Measurements from ENCODE around the gene LCT. TPM values are rescaled to one million over a fixed set of nuclear protein-coding genes. Genes with fewer than 3 reads are reported as not detected.
"Not testable (repeated sequence)": the region's sequence is repeated elsewhere in the genome, so short reads cannot be mapped to it uniquely, and the experiment has no call there.

Gene LCT
- polyA plus RNA-seq, 1 experiment = not detected

- peak overlapping the region; percentile 54 for H3K27ac ChIP-seq (ENCODE audit: low read depth, low read length)
- ChIA-PET CTCF (interaction anchor here (0.6 to 1.7 kb wide), 2 partner anchors 22 to 346 kb away, joined by 3 to 8 read pairs; no protein-coding TSS in a partner anchor), POLR2A (no interaction called here)
- TF ChIP-seq CTCF (IDR thresholded peaks at IDR 0.05; ENCODE audit: low read depth, low read length) = peak; percentile 55
- no peaks in the 10 kb centered on the region for H3K27me3 ChIP-seq (ENCODE audit: control insufficient read depth, insufficient read depth, low read length)
- peaks cover 12% of the 10 kb centered on the region for H3K9me3 ChIP-seq (ENCODE audit: control insufficient read depth, insufficient read depth, low read length)
- DNase-seq (ENCODE audit: low read depth, low spot score) = no peak
- H3K4me3 ChIP-seq (ENCODE audit: low read depth, low read length) = no peak overlapping the region
These were observed 17.9 kb downstream of the LCT start for GRCh38 chr2:135818937-135819610.

GRCh38 chr2:135817951-135818350 is 19.0 kb downstream of the LCT start:
- ChIA-PET POLR2A (no interaction called here), CTCF (interaction anchor here (1.7 kb wide), 1 partner anchor 21 kb away, joined by 8 read pairs; no protein-coding TSS in a partner anchor)
- Histone ChIP-seq H3K9me3 (ENCODE audit: control insufficient read depth, insufficient read depth, low read length) (peaks cover 4% of the 10 kb centered on the region), H3K27me3 (ENCODE audit: control insufficient read depth, insufficient read depth, low read length) (no peaks in the 10 kb centered on the region), H3K4me3 (ENCODE audit: low read depth, low read length) (no peak overlapping the region), H3K27ac (ENCODE audit: low read depth, low read length) (no peak overlapping the region)
- no peak for DNase-seq (ENCODE audit: low read depth, low spot score)
- TF ChIP-seq CTCF (IDR thresholded peaks at IDR 0.05; ENCODE audit: low read depth, low read length) = no peak

- Histone ChIP-seq H3K4me3 (ENCODE audit: low read depth, low read length) (no peak overlapping the region), H3K27ac (ENCODE audit: low read depth, low read length) (no peak overlapping the region), H3K9me3 (ENCODE audit: control insufficient read depth, insufficient read depth, low read length) (no peaks in the 10 kb centered on the region; the same call in 1 of the 2 replicates), H3K27me3 (ENCODE audit: control insufficient read depth, insufficient read depth, low read length) (no peaks in the 10 kb centered on the region)
- no peak for TF ChIP-seq CTCF (IDR thresholded peaks at IDR 0.05; ENCODE audit: low read depth, low read length)
- ChIA-PET CTCF (no interaction called here), POLR2A (no interaction called here)
- DNase-seq (ENCODE audit: low read depth, low spot score) = no peak
These were observed 19.5 kb downstream of the LCT start for GRCh38 chr2:135817466-135817865.

- ChIA-PET POLR2A (no interaction called here), CTCF (interaction anchor here (2.7 kb wide), 1 partner anchor 18 kb away, joined by 12 read pairs; no protein-coding TSS in a partner anchor)
- Histone ChIP-seq H3K4me3 (ENCODE audit: low read depth, low read length) (no peak overlapping the region), H3K27ac (ENCODE audit: low read depth, low read length) (no peak overlapping the region), H3K27me3 (ENCODE audit: control insufficient read depth, insufficient read depth, low read length) (no peaks in the 10 kb centered on the region), H3K9me3 (ENCODE audit: control insufficient read depth, insufficient read depth, low read length) (no peaks in the 10 kb centered on the region; the same call in 1 of the 2 replicates)
- DNase-seq (ENCODE audit: low read depth, low spot score) = no peak
- no peak for TF ChIP-seq CTCF (IDR thresholded peaks at IDR 0.05; ENCODE audit: low read depth, low read length)
These were observed 21.7 kb downstream of the LCT start for GRCh38 chr2:135815269-135815668.

- POLR2A ChIA-PET = no interaction called here
- no peak for DNase-seq (ENCODE audit: low read depth, low spot score)
- CTCF ChIA-PET = interaction anchor here (1.4 to 2.5 kb wide), 2 partner anchors 9 to 16 kb away, joined by 4 to 15 read pairs; no protein-coding TSS in a partner anchor
- H3K9me3 ChIP-seq (ENCODE audit: control insufficient read depth, insufficient read depth, low read length) = no peaks in the 10 kb centered on the region; the same call in 1 of the 2 replicates
- no peaks in the 10 kb centered on the region for H3K27me3 ChIP-seq (ENCODE audit: control insufficient read depth, insufficient read depth, low read length)
- no peak overlapping the region for H3K27ac ChIP-seq (ENCODE audit: low read depth, low read length)
- H3K4me3 ChIP-seq (ENCODE audit: low read depth, low read length) = no peak overlapping the region
- no peak for TF ChIP-seq CTCF (IDR thresholded peaks at IDR 0.05; ENCODE audit: low read depth, low read length)
These were observed 24.0 kb downstream of the LCT start for GRCh38 chr2:135812907-135813511.

- H3K27ac ChIP-seq (ENCODE audit: low read depth, low read length); DNase-seq (ENCODE audit: low read depth, low spot score); H3K27me3 ChIP-seq (ENCODE audit: control insufficient read depth, insufficient read depth, low read length); POLR2A ChIA-PET; H3K9me3 ChIP-seq (ENCODE audit: control insufficient read depth, insufficient read depth, low read length); H3K4me3 ChIP-seq (ENCODE audit: low read depth, low read length): not testable (repeated sequence)
- CTCF ChIA-PET = interaction anchor here (3.5 kb wide), 1 partner anchor 11 kb away, joined by 30 read pairs; no protein-coding TSS in a partner anchor
These were observed 29.1 kb downstream of the LCT start for GRCh38 chr2:135807874-135808273.

All from AG04450 (cell line).